ENCODE measurements around the gene ONECUT3.

Gene ONECUT3

DNA sequence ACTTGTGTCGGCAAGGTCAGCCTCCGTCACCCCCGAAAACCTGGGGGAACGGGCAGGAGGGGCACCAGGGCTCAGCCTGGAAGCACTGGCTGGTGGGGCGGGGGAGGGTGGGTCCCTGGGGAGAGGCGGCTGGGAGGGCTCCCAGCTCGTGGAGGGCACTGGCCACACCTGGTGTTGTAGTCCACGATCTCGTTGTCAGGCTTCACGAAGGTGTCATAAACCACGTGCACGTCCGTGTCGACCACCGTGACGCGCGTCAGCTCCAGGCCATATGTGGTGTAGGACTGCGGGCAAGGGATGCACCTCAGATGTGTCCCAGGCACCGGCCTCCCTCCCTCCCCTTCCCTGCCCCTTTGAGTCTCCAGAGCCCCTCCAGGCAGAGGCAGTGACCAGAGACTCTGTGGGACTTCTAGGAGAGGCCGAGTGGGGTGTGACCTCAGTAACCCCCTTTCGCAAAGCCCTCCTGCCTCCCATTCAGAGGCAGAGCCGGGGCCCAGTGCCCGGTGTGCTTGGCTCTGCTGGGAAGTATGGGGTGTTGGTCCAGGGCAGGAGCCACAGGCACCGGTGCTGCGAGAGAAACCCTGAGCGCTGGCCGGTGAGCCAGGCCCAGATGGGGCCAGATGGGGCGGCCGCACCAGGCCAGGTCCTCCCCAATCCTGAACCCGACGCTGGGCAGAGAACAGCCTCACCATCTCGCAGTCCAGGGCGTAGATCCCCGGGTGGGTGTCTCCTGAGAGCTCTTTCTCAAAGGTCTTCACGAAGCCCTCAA is 63.4 kb downstream of the ONECUT3 start:
- Histone ChIP-seq H2AFZ (ENCODE audit: low read length) (no peak overlapping the region), H3K9me2 (replicated peaks; ENCODE audit: low read depth, low read length) (no peaks in the 10 kb centered on the region), H3K4me3 (ENCODE audit: low read length, poor library complexity, severe bottlenecking) (no peak overlapping the region), H3K9me3 (ENCODE audit: insufficient read depth, low read depth, low read length) (no peaks in the 10 kb centered on the region), H3K4me1 (ENCODE audit: insufficient read depth, low read length, poor library complexity, severe bottlenecking) (peaks cover 10% of the 10 kb centered on the region), H3K27me3 (ENCODE audit: insufficient read depth, low read length, poor library complexity, severe bottlenecking) (no peaks in the 10 kb centered on the region), H3K79me2 (ENCODE audit: insufficient read depth, low read length) (peaks cover 3% of the 10 kb centered on the region; the same call in 1 of the 2 replicates), H3K36me3 (ENCODE audit: insufficient read depth, low read length) (peaks cover 43% of the 10 kb centered on the region; the same call in 1 of the 2 replicates), H3K9ac (ENCODE audit: low read depth, low read length, poor library complexity, severe bottlenecking) (no peak overlapping the region), H4K20me1 (ENCODE audit: insufficient read depth, low read length, poor library complexity, severe bottlenecking) (no peaks in the 10 kb centered on the region), H3F3A (ENCODE audit: low read depth) (no peaks in the 10 kb centered on the region), H3K4me2 (ENCODE audit: low read depth, low read length, poor library complexity, severe bottlenecking) (no peak overlapping the region)
- TF ChIP-seq EZH2phosphoT487 (IDR thresholded peaks at IDR 0.05; ENCODE audit: borderline replicate concordance) (no peak), CTCF (conservative IDR thresholded peaks at IDR 0.05; ENCODE audit: low read length) (no peak)

DNA sequence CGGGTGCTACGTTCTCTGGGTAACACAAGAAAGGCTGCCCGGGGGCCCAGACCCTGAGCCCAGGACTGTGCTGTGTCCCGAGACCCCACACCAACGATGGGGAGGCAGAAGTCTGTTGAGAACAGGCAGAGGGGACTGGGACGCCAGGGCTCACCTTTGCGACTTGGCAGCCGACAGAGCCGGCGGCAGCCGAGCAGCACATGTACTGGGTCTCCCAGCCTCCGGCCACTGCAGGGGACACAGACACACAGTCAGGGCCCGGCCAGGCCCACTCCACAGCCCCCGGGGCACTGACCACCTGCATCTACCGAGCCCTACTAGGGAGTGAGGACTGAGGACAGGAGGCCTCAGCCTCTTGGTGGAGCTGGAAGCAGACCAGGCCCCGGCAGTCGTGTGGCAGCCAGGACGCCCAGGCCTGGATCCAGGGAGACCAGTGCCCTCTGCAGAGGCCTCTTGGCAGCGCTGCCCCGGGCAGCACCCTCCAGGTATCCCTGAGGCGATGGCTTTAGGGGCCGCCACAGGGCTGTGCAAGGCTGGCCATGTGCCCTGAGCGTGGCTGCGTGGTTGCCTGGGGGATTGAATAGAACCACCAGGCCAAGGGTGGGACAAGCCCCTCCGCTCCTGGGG is 64.4 kb downstream of the ONECUT3 start:
- TF ChIP-seq CTCF (conservative IDR thresholded peaks at IDR 0.05; ENCODE audit: low read length) = no peak
- no peak for TF ChIP-seq EZH2phosphoT487 (IDR thresholded peaks at IDR 0.05; ENCODE audit: borderline replicate concordance)

GRCh38 chr19:1818549-1819195 is 65.4 kb downstream of the ONECUT3 start:
- Histone ChIP-seq H3K9me2 (replicated peaks; ENCODE audit: low read depth, low read length) (no peaks in the 10 kb centered on the region), H3K9ac (ENCODE audit: low read depth, low read length, poor library complexity, severe bottlenecking) (no peak overlapping the region), H3K4me3 (ENCODE audit: low read length, poor library complexity, severe bottlenecking) (no peak overlapping the region), H3K4me2 (ENCODE audit: low read depth, low read length, poor library complexity, severe bottlenecking) (no peak overlapping the region), H3K79me2 (ENCODE audit: insufficient read depth, low read length) (no peaks in the 10 kb centered on the region), H3K9me3 (ENCODE audit: insufficient read depth, low read depth, low read length) (no peaks in the 10 kb centered on the region), H4K20me1 (ENCODE audit: insufficient read depth, low read length, poor library complexity, severe bottlenecking) (no peaks in the 10 kb centered on the region), H3K27me3 (ENCODE audit: insufficient read depth, low read length, poor library complexity, severe bottlenecking) (no peaks in the 10 kb centered on the region), H2AFZ (ENCODE audit: low read length) (no peak overlapping the region), H3K36me3 (ENCODE audit: insufficient read depth, low read length) (peaks cover 43% of the 10 kb centered on the region; the same call in 1 of the 2 replicates), H3F3A (ENCODE audit: low read depth) (no peaks in the 10 kb centered on the region), H3K4me1 (ENCODE audit: insufficient read depth, low read length, poor library complexity, severe bottlenecking) (peaks cover 3% of the 10 kb centered on the region)
- TF ChIP-seq CTCF (conservative IDR thresholded peaks at IDR 0.05; ENCODE audit: low read length) (no peak), EZH2phosphoT487 (IDR thresholded peaks at IDR 0.05; ENCODE audit: borderline replicate concordance) (no peak)

More for the DNA sequence above, 64.4 kb downstream of the ONECUT3 start:
- no peaks in the 10 kb centered on the region for H3K9me3 ChIP-seq (ENCODE audit: insufficient read depth, low read depth, low read length)
- H3K4me2 ChIP-seq (ENCODE audit: low read depth, low read length, poor library complexity, severe bottlenecking) = no peak overlapping the region
- no peaks in the 10 kb centered on the region for H3K27me3 ChIP-seq (ENCODE audit: insufficient read depth, low read length, poor library complexity, severe bottlenecking)
- H3K79me2 ChIP-seq (ENCODE audit: insufficient read depth, low read length) = no peaks in the 10 kb centered on the region
- no peak overlapping the region for H2AFZ ChIP-seq (ENCODE audit: low read length)
- peaks cover 43% of the 10 kb centered on the region; the same call in 1 of the 2 replicates for H3K36me3 ChIP-seq (ENCODE audit: insufficient read depth, low read length)
- H3K9ac ChIP-seq (ENCODE audit: low read depth, low read length, poor library complexity, severe bottlenecking) = no peak overlapping the region
- no peak overlapping the region for H3K4me3 ChIP-seq (ENCODE audit: low read length, poor library complexity, severe bottlenecking)
- H3K4me1 ChIP-seq (ENCODE audit: insufficient read depth, low read length, poor library complexity, severe bottlenecking) = peaks cover 10% of the 10 kb centered on the region
- no peaks in the 10 kb centered on the region for H4K20me1 ChIP-seq (ENCODE audit: insufficient read depth, low read length, poor library complexity, severe bottlenecking)
- no peaks in the 10 kb centered on the region for H3F3A ChIP-seq (ENCODE audit: low read depth)
- H3K9me2 ChIP-seq (replicated peaks; ENCODE audit: low read depth, low read length) = no peaks in the 10 kb centered on the region

All from Loucy (cell line).